Smooth muscle cell (in vitro differentiated cells): Measurements from ENCODE around the gene PFN1. TPM values are rescaled to one million over a fixed set of nuclear protein-coding genes. Genes with fewer than 3 reads are reported as not detected.
"Not testable (repeated sequence)": the region's sequence is repeated elsewhere in the genome, so short reads cannot be mapped to it uniquely, and the experiment has no call there.

Experiments used
- DNase-seq: peaks from one replicate; lab custom pipeline; 2025; ENCODE audit not compliant: unreplicated experiment; lab: John Stamatoyannopoulos, UW
- H2AFZ ChIP-seq: fragments of 200-600 bp; sonication (generic); 2 replicates; pipeline ENCODE4 v1.6.0; 2016; ENCODE audit warnings: antibody characterized with exemption, low read depth, mild to moderate bottlenecking
- H3F3A ChIP-seq: fragments of 200-600 bp; sonication (generic); 2 replicates; pipeline ENCODE4 v1.6.0; 2017; ENCODE audit warnings: antibody characterized with exemption, low read depth
- H3K27ac ChIP-seq: fragments of 200-600 bp; sonication (generic); 2 replicates; pipeline ENCODE4 v1.5.1; 2016; ENCODE audit warnings: low read depth, mild to moderate bottlenecking
- H3K27me3 ChIP-seq: fragments of 200-600 bp; sonication (generic); 2 replicates; pipeline ENCODE4 v1.6.1; 2016; ENCODE audit warnings: low read depth, mild to moderate bottlenecking
- H3K36me3 ChIP-seq: fragments of 200-600 bp; sonication (generic); 2 replicates; pipeline ENCODE4 v1.5.1; 2016; ENCODE audit warnings: low read depth
- H3K4me1 ChIP-seq: fragments of 200-600 bp; sonication (generic); 2 replicates; pipeline ENCODE4 v1.5.1; 2016; ENCODE audit warnings: low read depth
- H3K4me2 ChIP-seq: fragments of 200-600 bp; sonication (generic); 2 replicates; pipeline ENCODE4 v1.6.0; 2016; ENCODE audit warnings: mild to moderate bottlenecking
- H3K4me3 ChIP-seq: fragments of 200-600 bp; sonication (generic); 2 replicates; pipeline ENCODE4 v1.5.1; 2016; ENCODE audit warnings: mild to moderate bottlenecking
- H3K79me2 ChIP-seq: fragments of 200-600 bp; sonication (generic); 2 replicates; pipeline ENCODE4 v1.6.0; 2016; ENCODE audit warnings: low read depth, mild to moderate bottlenecking
- H3K9ac ChIP-seq: fragments of 200-600 bp; sonication (generic); 2 replicates; pipeline ENCODE4 v1.6.0; 2016; ENCODE audit warnings: low read depth
- H3K9me3 ChIP-seq: fragments of 200-600 bp; sonication (generic); replicated peaks from 2 replicates; pipeline ENCODE4 v1.5.1; 2016; ENCODE audit warnings: low read depth
- H4K20me1 ChIP-seq: fragments of 200-600 bp; sonication (generic); 2 replicates; pipeline ENCODE4 v1.6.0; 2016; ENCODE audit warnings: low read depth
- CTCF ChIP-seq: fragments of 200-600 bp; sonication (generic); IDR thresholded peaks from 2 replicates; pipeline ENCODE4 v1.5.1; 2017; ENCODE audit warnings: borderline replicate concordance, mild to moderate bottlenecking, antibody characterized with exemption; ENCODE audit not compliant: insufficient read depth, poor library complexity, severe bottlenecking
- WGBS: methylation state at CpG from one replicate; pipeline ENCODE4 v1.1.7; 2016; ENCODE audit warnings: low lambda C conversion rate; 5-methylcytosine and 5-hydroxymethylcytosine counted together
- polyA plus RNA-seq: library from polyadenylated mRNA; unstranded; fragments of >200 nt; fragmentation: Nextera tagmentation; extraction: Ambion mirVana; gene quantifications from 2 replicates; pipeline ENCODE4 v1.2.1, GENCODE V29; 2016
- total RNA-seq: library from RNA; depleted of rRNA; stranded (reverse); fragments of >200 nt; gene quantifications from 2 replicates; pipeline ENCODE4 v1.2.3, GENCODE V29; 2014

PFN1 gene
- total and polyA plus RNA-seq, 2 experiments from 2014 or later: 838 to 1,485 TPM

DNA sequence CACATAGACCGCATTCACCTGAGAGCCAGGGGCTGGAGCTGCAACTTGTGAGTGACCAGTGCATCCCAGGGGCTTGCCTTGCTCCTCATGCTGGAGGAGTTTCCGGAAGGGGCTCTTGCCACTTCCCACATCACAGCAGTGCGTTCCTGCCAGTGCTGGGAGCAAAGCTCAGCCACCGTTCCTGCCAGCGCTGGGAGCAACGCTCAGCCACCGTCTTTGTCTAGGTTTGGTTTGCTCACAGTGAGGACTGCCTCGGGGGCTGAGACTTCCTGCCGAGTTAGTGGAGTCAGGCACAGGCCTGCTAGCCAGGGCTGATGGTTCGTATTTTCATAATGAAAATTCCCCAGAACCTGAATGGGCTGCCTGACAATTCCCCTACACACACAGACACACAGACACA is 40.0 kb downstream of the PFN1 start:
- no peaks in the 10 kb centered on the region for H3K9me3 ChIP-seq
- peak overlapping the region; percentile 87 for H3K27ac ChIP-seq
- no peak overlapping the region for H3K4me2 ChIP-seq
- no peaks in the 10 kb centered on the region for H3K36me3 ChIP-seq
- no peak overlapping the region for H3K4me3 ChIP-seq
- no peaks in the 10 kb centered on the region for H4K20me1 ChIP-seq
- H2AFZ ChIP-seq: no peak overlapping the region
- WGBS: 23% methylated on average over 10 of the region's 10 CpGs
- H3K27me3 ChIP-seq: no peaks in the 10 kb centered on the region
- H3F3A ChIP-seq: no peaks in the 10 kb centered on the region
- no peak overlapping the region for H3K9ac ChIP-seq
- no peak for DNase-seq
- no peaks in the 10 kb centered on the region for H3K79me2 ChIP-seq
- no peak for TF ChIP-seq CTCF
- H3K4me1 ChIP-seq: no peaks in the 10 kb centered on the region

DNA sequence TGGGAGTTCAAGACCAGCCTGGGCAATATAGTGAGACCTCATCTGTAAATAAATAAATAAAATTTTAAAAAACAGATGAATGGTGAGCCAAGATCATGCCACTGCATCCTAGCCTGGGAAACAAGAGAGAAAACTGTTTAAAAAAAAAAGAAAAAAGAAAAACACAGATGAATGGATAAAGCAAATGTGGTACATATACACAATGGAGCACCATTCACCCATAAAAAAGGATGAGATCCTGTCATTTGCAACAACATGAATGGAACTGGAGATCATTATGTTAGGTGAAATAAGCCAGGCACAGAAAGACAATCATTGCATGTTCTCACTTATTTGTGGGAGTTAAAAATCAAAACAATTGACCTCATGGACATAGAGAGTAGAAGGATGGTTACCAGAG is 41.7 kb downstream of the PFN1 start:
- H3K4me1 ChIP-seq, H3K27me3 ChIP-seq, H3K4me2 ChIP-seq, DNase-seq, H3K9ac ChIP-seq, H3K36me3 ChIP-seq, H3K79me2 ChIP-seq, H4K20me1 ChIP-seq, H3K9me3 ChIP-seq, H2AFZ ChIP-seq, H3K4me3 ChIP-seq, H3F3A ChIP-seq, H3K27ac ChIP-seq: not testable (repeated sequence)

DNA sequence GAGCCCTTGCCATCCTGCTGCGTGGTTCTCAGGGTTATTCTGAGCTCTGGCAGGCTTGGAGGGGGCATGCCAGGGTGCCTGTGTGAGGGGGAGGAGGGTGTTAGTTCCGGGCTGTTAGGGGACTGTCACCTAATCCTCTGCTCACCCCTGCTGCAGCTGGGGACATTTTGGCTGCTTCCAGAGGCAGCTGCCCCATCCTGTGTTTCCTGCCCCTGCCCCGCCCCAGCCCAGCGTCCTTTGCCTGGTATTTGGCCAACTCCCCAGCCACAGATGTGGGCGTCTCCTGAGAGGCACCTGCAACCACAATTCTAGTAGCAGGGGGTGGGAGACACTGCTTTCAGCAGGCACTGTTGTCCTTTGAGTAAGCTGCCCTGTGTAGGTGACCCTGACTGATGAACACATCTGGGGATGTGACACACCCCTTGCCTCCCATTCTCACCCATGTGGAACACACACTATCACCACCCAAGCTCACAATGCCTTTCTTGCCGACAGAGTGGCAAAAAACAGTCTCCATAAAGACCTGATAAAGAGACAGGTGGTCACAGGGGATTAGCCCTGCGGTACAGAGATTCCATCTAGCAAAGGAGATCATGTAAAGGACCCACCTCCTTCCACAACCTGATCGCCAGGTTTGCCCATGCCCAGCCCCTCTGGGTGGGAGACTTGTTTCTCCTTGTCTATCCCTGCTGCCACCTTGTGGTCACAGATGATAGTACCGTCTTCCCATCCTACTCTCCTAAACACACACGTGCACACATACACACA is 45.1 kb downstream of the PFN1 start, which contains the start of gene CHRNE:
TSS of gene CHRNE (minus strand) at position 48 of the 768 bp plus-strand sequence. CDS start at position 13, 35 bp downstream.
- H3K4me1 ChIP-seq: no peaks in the 10 kb centered on the region
- WGBS: 45% methylated on average over 8 of the region's 10 CpGs
- H3K36me3 ChIP-seq: no peaks in the 10 kb centered on the region
- no peaks in the 10 kb centered on the region for H3K79me2 ChIP-seq
- no peaks in the 10 kb centered on the region for H4K20me1 ChIP-seq
- no peak within 1 kb of the TSS for H3K4me3 ChIP-seq
- no peak within 1 kb of the TSS for H2AFZ ChIP-seq
- peak; percentile 71 for TF ChIP-seq CTCF
- no peak for DNase-seq
- H3K9me3 ChIP-seq: no peaks in the 10 kb centered on the region
- H3K9ac ChIP-seq: no peak within 1 kb of the TSS
- H3K27me3 ChIP-seq: no peaks in the 10 kb centered on the region
- H3F3A ChIP-seq: peaks cover 8% of the 10 kb centered on the region
- no peak within 1 kb of the TSS for H3K27ac ChIP-seq
- H3K4me2 ChIP-seq: no peak within 1 kb of the TSS

GRCh38 chr17:4902540-4902939 is 45.8 kb downstream of the PFN1 start:
- no peaks in the 10 kb centered on the region for H3K9me3 ChIP-seq
- DNase-seq: no peak
- no peak overlapping the region for H3K27ac ChIP-seq
- no peak overlapping the region for H3K9ac ChIP-seq
- WGBS: 87% methylated on average over 8 of the region's 8 CpGs
- no peak overlapping the region for H2AFZ ChIP-seq
- no peaks in the 10 kb centered on the region for H4K20me1 ChIP-seq
- H3K27me3 ChIP-seq: no peaks in the 10 kb centered on the region
- H3K36me3 ChIP-seq: no peaks in the 10 kb centered on the region
- no peaks in the 10 kb centered on the region for H3K79me2 ChIP-seq
- H3K4me2 ChIP-seq: no peak overlapping the region
- peaks cover 8% of the 10 kb centered on the region for H3F3A ChIP-seq
- TF ChIP-seq CTCF: no peak
- H3K4me3 ChIP-seq: no peak overlapping the region
- no peaks in the 10 kb centered on the region for H3K4me1 ChIP-seq
